MM.1S (cell line): Measurements from ENCODE around the gene SHC4.

Source experiments
- CTCF ChIP-seq: fragments of 300-600 bp; sonication (generic); IDR thresholded peaks from 2 replicates; pipeline ENCODE4 v1.5.1; 2016; ENCODE audit warnings: antibody characterized with exemption, low read length, mixed read lengths
- EZH2phosphoT487 ChIP-seq: fragments of 300-600 bp; sonication (generic); IDR thresholded peaks from 2 replicates; pipeline ENCODE4 v1.6.1; 2018; ENCODE audit warnings: antibody characterized with exemption, low read length

GRCh38 chr15:48898446-48898845 lies 65.3 kb downstream of the SHC4 start:
- TF ChIP-seq CTCF (no peak), EZH2phosphoT487 (no peak)
